Measurements from ENCODE around the gene VWA1. TPM values are rescaled to one million over a fixed set of nuclear protein-coding genes. Genes with fewer than 3 reads are reported as not detected.
A peak's percentile ranks its signal among the peaks of the same experiment; 100 is the strongest.

Gene VWA1, protein sequence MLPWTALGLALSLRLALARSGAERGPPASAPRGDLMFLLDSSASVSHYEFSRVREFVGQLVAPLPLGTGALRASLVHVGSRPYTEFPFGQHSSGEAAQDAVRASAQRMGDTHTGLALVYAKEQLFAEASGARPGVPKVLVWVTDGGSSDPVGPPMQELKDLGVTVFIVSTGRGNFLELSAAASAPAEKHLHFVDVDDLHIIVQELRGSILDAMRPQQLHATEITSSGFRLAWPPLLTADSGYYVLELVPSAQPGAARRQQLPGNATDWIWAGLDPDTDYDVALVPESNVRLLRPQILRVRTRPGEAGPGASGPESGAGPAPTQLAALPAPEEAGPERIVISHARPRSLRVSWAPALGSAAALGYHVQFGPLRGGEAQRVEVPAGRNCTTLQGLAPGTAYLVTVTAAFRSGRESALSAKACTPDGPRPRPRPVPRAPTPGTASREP
- 5.6 and 5.7 TPM in 2 replicates for total RNA-seq (2014; rRNA removed; shearing (Covaris generic))

GRCh38 chr1:1435106-1435903, at the start of gene VWA1:
TSS of gene VWA1 (plus strand) at chr1:1435690. CDS start at chr1:1435749, 59 bp downstream.
- peak; percentile 61 for DNase-seq (ENCODE audit: low read depth)

GRCh38 chr1:1385931-1386330, 49.6 kb upstream of the VWA1 start:
- no peak for DNase-seq (ENCODE audit: low read depth)

- no peak for DNase-seq (ENCODE audit: low read depth)
These were observed 48.1 kb upstream of the VWA1 start for GRCh38 chr1:1387098-1388077.

DNA sequence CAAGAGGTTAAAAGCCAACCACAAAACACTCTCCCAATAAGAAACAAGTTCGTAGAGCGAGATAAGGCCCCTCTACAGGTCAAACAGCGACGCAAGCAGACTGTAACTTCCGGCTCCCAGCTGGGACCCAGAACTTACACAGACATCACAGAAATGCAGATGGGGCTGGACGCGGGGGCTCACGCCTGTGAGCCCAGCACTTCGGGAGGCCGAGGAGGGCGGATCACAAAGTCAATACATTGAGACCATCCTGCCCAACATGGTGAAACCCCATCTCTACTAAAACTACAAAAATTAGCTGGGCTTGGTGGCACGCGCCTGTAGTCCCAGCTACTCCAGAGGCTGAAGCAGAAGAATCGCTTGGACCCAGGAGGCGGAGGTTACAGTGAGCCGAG, 47.4 kb upstream of the VWA1 start:
- DNase-seq (ENCODE audit: low read depth): no peak

- no peak for DNase-seq (ENCODE audit: low read depth)
These were observed 44.8 kb upstream of the VWA1 start for GRCh38 chr1:1390675-1391074.

DNA sequence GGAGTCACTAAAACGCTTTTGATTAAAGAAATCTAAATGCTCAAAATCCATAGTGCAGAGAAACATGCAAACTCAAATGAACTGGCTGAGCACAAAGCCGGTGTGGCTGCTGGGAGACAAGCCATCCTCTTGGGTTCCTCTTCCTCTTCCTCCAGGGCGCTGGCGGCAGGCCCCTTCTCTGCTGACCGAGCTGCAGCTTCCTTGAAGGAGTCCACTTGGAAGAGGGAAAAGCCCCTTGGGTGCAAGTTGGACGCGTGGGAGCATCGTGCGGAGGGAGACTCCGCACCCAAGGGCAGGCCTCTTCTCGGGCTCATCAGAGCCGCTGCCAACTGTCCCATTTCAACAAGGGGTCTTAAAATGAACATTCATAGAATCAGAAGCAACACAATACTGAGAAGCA, 44.3 kb upstream of the VWA1 start:
- DNase-seq (ENCODE audit: low read depth): no peak

DNA sequence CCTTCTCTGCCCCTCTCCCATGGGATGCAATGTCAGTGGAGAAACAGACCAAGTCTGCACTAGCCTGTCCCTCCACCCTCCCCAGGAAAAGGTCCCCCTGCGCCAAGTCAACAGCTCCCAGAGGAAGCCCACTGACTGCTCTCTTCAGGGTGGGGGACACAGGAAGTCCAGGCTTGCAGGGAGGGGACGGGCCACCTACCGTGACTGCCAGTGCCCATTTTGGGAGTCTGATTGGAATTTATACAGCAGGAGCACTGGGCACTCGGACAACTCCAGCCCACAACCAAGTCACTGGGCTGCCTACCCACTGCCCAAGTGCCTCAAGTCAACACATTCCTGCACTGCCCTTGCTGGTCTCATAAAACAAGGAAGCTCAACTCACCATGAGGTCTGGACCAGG, 42.5 kb upstream of the VWA1 start:
- DNase-seq (ENCODE audit: low read depth): no peak

GRCh38 chr1:1393428-1393827, 42.1 kb upstream of the VWA1 start:
- no peak for DNase-seq (ENCODE audit: low read depth)

- DNase-seq (ENCODE audit: low read depth): no peak
These were observed 41.4 kb upstream of the VWA1 start for GRCh38 chr1:1394116-1394515.

DNA sequence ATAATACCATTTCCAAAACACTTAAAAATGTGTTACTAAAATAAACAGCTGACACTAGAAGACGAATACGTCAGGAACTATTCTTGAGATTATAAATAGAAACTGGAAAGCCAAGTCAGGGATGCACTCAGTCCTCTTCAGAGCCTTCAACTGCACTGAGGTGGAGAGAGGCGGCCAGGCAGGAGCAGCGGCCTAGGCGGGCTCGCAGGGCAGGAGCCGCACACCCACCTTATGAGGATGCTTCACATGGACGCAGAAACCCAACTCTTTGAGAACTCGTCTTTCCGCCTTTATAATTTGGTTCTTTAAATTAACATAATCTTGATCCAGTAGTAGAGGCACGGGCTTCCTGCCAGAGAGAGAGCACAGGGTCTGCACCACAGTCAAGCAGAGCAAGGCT, 40.3 kb upstream of the VWA1 start:
- DNase-seq (ENCODE audit: low read depth): no peak

DNA sequence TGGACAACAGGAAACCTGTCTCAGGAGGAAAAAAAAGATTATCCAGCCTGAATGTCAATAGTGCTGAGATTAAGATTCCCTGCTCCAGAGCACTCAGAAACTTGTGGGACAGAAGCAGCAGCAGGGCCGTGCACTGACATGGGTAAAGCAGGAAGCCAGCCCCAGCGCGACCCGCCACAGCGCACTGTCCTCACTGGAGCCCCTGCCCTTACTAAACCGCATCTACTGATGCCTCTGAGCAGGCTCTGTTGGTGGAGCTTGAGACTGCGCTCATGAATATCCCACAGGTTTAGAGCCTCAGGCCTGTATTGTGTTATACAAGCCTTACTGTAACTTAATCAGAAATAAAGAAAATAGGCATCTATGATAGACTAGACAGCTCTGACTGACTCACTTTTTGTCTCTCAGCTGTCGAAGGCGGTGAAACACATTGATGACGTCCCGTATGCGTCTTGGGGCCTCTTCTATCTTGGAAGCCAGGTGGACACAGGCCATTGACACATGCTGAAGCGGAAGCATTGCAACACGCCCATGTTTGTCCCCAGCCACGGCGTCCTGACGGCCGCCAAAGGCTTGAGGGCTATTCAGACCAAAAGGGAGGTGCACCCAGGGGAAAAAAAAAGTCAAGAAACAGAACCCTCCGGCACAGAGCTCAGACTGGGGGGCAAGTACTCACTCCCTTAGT, 37.5 kb upstream of the VWA1 start:
- DNase-seq (ENCODE audit: low read depth): peak; percentile 54

- no peak for DNase-seq (ENCODE audit: low read depth)
These were observed 36.8 kb upstream of the VWA1 start for GRCh38 chr1:1398677-1399186.

DNA sequence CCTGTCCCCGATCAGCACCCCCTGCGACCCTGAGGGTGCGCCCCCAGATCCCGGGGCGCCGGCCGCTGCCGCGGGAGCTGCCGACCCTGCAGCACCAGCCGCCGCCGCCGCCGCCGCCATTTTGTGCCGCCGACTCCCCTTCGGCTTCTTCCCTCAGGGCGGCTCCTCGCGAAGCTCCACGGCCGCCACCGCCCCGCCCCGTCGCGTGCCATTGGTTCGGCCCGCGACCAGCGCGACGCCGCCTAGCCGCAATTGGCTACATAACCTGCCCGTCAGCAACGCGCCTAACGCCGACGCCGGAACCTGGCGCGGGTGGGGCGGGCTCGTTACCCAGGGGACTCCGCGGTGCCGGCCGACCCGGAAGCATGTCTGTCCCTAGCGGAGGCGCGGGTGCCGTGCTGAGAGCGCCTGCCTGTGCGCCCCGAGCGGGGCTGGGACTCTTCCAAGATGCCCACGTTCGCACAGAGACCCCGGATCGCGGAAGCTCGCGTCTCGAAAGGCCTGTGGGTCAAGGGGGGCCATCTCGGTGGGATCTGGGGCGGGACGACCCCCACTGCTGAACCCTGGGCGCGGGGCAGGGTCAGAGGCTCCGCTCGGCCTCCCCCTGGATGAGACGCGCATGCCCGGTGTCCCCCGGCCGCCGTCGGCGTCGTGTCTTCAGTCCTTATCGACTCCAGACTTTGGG, 36.2 kb upstream of the VWA1 start, which contains the start of gene CCNL2:
Gene CCNL2, minus strand, starts transcription at position 149 of the 685 bp plus-strand sequence. Its CDS starts 29 bp downstream, at position 120.
- peak; percentile 98 for DNase-seq (ENCODE audit: low read depth)

- DNase-seq (ENCODE audit: low read depth): peak; percentile 37
These were observed 35.5 kb upstream of the VWA1 start for GRCh38 chr1:1399872-1400575.

DNA sequence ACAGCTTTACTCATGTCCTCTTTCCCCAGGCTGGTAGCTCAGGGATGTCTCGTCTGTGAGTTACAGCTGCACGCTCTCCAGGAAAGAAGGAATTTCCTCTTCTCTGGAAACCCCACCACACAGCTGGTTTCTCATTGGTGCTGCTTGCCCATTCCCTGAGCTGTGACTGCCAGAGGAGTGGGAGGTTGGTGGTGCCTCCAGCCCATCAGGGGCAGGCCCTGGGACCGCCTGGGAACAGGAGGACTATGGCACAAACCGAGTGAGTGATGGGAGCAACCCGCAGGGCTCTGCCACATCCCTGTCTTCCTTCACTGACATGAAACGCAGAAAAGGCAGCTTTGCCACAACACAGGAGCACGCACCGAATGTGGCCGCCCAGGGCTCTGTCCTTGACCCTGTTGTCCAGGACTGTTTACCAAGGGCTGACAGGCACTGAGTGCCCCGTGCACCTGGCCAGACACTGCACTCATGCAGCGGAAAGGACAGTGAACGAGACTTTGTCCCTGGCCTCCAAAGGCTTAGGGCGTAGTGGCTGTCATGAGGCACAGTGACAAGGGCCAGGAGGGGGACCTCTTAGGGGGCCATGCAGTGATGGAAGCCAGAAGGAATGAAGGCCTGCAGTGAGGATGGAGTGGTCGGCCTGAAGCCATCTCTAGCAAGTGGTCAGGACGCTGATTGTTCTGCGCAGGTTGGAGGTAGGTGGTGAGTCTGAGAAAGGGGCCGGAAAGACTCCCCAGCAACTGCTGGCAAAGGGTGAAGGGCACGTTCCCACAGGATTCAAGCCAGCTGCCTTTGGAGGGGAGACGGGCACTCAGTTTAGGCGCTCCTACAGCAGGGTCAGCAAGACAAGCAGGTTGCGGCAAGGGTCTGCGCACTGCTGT, 34.7 kb upstream of the VWA1 start:
- no peak for DNase-seq (ENCODE audit: low read depth)

- DNase-seq (ENCODE audit: low read depth): no peak
These were observed 34.0 kb upstream of the VWA1 start for GRCh38 chr1:1401457-1402010.

DNA sequence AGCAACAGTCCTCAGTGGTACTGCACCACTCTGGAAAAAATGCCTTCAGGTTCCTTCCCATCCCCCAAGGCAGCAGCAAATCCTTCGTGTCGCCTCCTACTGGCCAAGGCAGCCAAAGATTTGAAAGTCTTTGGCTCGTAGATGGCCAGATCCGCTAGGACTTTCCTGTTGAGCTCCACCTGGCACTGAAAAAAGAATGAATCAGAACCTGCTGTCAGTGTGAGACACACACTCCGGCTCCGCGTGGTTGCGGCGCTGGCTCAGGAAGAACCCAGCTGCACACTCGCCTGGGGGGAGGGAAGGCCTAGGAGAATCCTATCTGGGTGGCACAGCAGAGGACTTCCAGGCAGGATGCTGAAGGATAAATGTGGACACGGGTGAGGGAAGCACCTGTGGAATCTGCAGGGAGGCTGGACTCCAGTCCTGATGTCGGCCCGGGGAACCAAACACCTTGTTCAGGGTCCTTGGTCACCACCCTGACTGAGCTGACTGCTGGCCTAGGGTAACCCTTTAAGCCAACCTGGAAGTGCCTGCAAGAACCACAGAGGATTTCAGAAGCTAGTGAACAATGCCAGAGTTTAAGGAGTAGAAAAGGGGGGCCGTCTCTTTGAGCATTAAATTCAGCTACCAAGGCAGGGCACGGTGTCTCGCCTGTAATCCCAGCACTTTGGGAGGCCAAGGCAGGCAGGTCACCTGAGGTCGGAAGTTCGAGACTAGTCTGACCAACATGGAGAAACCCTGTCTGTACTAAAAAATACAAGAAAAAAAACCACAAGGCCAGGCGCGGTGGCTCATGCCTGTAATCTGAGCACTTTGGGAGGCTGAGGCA, 33.2 kb upstream of the VWA1 start:
- DNase-seq (ENCODE audit: low read depth): peak; percentile 47
